Measurements from ENCODE around the gene DRC7. TPM values are rescaled to one million over a fixed set of nuclear protein-coding genes. Genes with fewer than 3 reads are reported as not detected.

DRC7 gene
- polyA plus RNA-seq, 4 donors = 0.37 TPM; not detected in 3

DNA sequence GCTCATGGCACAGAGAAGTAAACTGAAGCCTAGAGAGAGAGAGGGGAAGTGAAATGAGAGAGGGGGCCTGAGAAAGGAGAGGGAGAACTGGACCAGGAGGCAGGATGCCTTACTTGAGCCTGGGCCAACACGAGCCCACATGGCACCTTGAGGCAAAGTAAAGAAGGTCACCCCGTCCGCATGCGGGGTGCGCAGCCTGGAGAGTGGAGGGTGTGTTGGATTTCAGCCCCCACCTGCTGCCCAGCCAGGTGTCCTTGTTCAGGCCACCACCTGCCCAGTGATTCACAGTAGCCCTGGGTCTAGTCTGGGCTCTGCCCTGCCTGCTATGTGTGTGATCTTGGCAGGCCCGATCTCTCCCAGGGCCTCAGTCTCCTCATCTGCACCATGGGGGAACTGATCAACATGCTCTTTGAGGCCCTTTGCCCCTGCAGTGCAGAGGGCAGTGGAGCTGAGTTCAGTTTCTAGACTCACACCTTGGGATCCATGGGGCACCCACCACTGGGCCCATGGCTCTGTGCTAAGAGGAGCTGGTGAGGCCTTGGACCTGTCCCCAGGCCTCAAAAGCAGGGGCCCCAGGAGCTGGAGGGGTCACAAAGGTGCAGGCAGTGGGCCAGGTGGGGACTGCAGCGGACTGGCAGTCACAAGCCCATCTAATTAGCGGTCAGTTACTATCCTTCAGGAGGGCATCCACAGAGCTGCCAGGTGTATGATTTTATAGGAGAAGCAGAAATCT, 9.8 kb upstream of the DRC7 start:
- Histone ChIP-seq H3K36me3 (ENCODE audit: control insufficient read depth in 3 of 3, insufficient read depth in 2 of 3, low read depth in 1 of 3, low read length in 3 of 3) (no peaks in the 10 kb centered on the region), H3K27me3 (ENCODE audit: control insufficient read depth in 3 of 3, insufficient read depth in 3 of 3, low read length in 3 of 3) (no peaks in the 10 kb centered on the region), H3K4me3 (ENCODE audit: low read depth in 1 of 3, low read length in 3 of 3) (no peak overlapping the region), H3K9me3 (ENCODE audit: control insufficient read depth in 2 of 2, insufficient read depth in 1 of 2, low read depth in 1 of 2, low read length in 1 of 2) (no peaks in the 10 kb centered on the region), H3K4me1 (ENCODE audit: control insufficient read depth in 3 of 3, insufficient read depth in 2 of 3, low read depth in 1 of 3, low read length in 2 of 3) (peaks cover 0 to 4% (median 0%) of the 10 kb centered on the region in 3 donors), H3K27ac (ENCODE audit: low read depth in 1 of 3, low read length in 2 of 3) (no peak overlapping the region)
- no peak for DNase-seq
- 94 to 97% (median 95%) methylated on average over 8 of the region's 8 CpGs for WGBS, 3 donors
- no peak for FAIRE-seq

DNA sequence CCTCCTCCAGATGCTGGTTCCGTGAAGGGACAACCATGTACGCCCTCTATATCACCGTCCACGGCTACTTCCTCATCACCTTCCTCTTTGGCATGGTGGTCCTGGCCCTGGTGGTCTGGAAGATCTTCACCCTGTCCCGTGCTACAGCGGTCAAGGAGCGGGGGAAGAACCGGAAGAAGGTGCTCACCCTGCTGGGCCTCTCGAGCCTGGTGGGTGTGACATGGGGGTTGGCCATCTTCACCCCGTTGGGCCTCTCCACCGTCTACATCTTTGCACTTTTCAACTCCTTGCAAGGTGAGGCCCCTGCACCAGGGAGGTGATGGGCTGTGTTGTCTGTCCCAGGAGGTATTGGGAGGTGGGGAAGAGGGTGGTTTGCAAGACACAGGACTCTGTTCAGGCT, 9.0 kb upstream of the DRC7 start:
- FAIRE-seq (no peak), DNase-seq (no peak)
- H3K27ac ChIP-seq (ENCODE audit: low read depth in 1 of 3, low read length in 2 of 3) = no peak overlapping the region
- WGBS, 3 donors = 80 to 87% (median 83%) methylated on average over 11 of the region's 11 CpGs
- H3K27me3 ChIP-seq (ENCODE audit: control insufficient read depth in 3 of 3, insufficient read depth in 3 of 3, low read length in 3 of 3) = no peaks in the 10 kb centered on the region
- no peaks in the 10 kb centered on the region for H3K9me3 ChIP-seq (ENCODE audit: control insufficient read depth in 2 of 2, insufficient read depth in 1 of 2, low read depth in 1 of 2, low read length in 1 of 2)
- H3K4me1 ChIP-seq (ENCODE audit: control insufficient read depth in 3 of 3, insufficient read depth in 2 of 3, low read depth in 1 of 3, low read length in 2 of 3) = peaks cover 0 to 7% (median 0%) of the 10 kb centered on the region in 3 donors
- H3K4me3 ChIP-seq (ENCODE audit: low read depth in 1 of 3, low read length in 3 of 3) = no peak overlapping the region
- no peaks in the 10 kb centered on the region for H3K36me3 ChIP-seq (ENCODE audit: control insufficient read depth in 3 of 3, insufficient read depth in 2 of 3, low read depth in 1 of 3, low read length in 3 of 3)

DNA sequence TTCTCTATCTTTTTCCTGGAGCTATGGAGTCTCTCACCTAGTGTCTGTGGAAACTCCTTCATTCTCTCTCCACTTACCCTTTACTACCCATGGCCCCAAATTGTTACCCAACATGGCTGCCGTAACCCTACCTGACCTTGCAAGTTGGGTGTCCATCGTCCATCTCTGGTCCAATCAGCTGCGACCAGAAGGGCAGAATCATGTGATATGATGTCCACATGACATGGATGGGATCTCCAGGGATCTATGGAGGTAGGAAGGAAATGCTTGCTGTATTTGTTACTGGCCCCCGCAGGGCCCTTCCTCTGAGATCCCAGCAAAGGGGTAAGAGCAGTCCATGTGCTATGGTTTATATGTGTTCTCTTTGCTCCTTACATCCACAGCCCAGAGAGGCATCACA, 8.0 kb upstream of the DRC7 start:
- H3K27me3 ChIP-seq (ENCODE audit: control insufficient read depth in 3 of 3, insufficient read depth in 3 of 3, low read length in 3 of 3) = no peaks in the 10 kb centered on the region
- no peak for FAIRE-seq
- H3K27ac ChIP-seq (ENCODE audit: low read depth in 1 of 3, low read length in 2 of 3) = no peak overlapping the region
- no peak overlapping the region for H3K4me3 ChIP-seq (ENCODE audit: low read depth in 1 of 3, low read length in 3 of 3)
- H3K4me1 ChIP-seq (ENCODE audit: control insufficient read depth in 3 of 3, insufficient read depth in 2 of 3, low read depth in 1 of 3, low read length in 2 of 3) = peaks cover 0 to 7% (median 0%) of the 10 kb centered on the region in 3 donors
- 76 to 89% (median 82%) methylated on average over 4 of the region's 4 CpGs for WGBS, 3 donors
- H3K9me3 ChIP-seq (ENCODE audit: control insufficient read depth in 2 of 2, insufficient read depth in 1 of 2, low read depth in 1 of 2, low read length in 1 of 2) = no peaks in the 10 kb centered on the region
- no peaks in the 10 kb centered on the region for H3K36me3 ChIP-seq (ENCODE audit: control insufficient read depth in 3 of 3, insufficient read depth in 2 of 3, low read depth in 1 of 3, low read length in 3 of 3)
- DNase-seq = no peak

DNA sequence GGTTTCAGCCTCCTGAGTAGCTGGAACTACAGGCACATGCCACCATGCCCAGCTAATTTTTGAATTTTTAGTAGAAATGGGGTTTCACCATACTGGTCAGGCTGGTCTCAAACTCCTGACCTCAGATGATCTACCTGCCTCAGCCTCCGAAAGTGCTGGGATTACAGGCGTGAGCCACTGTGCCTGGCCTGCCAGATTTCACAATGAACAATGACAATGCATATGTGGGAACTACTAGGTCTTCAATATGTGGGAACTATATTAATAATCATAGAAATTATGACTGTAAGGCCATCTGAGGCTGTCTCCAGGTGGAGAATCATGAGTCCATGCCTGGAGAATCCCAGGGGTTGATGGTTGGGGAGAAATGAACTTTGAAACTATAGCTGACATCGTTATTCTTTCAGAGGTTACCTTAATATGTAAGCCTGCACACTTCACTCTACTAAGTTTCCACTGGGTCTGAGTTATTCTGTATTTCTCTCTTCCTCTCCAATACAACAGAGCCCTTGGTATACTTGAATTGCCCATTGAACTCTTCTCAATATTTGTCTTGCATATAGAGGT, 7.2 kb upstream of the DRC7 start:
- peak in 1 of 2 donors; percentile 48 for DNase-seq
- H3K36me3 ChIP-seq (ENCODE audit: control insufficient read depth in 3 of 3, insufficient read depth in 2 of 3, low read depth in 1 of 3, low read length in 3 of 3) = no peaks in the 10 kb centered on the region
- no peak for FAIRE-seq
- peaks cover 0 to 7% (median 0%) of the 10 kb centered on the region in 3 donors for H3K4me1 ChIP-seq (ENCODE audit: control insufficient read depth in 3 of 3, insufficient read depth in 2 of 3, low read depth in 1 of 3, low read length in 2 of 3)
- no peak overlapping the region for H3K4me3 ChIP-seq (ENCODE audit: low read depth in 1 of 3, low read length in 3 of 3)
- H3K27me3 ChIP-seq (ENCODE audit: control insufficient read depth in 3 of 3, insufficient read depth in 3 of 3, low read length in 3 of 3) = no peaks in the 10 kb centered on the region
- H3K9me3 ChIP-seq (ENCODE audit: control insufficient read depth in 2 of 2, insufficient read depth in 1 of 2, low read depth in 1 of 2, low read length in 1 of 2) = no peaks in the 10 kb centered on the region
- H3K27ac ChIP-seq (ENCODE audit: low read depth in 1 of 3, low read length in 2 of 3) = no peak overlapping the region
- WGBS, 3 donors = 66 to 81% (median 71%) methylated on average over 3 of the region's 3 CpGs

DNA sequence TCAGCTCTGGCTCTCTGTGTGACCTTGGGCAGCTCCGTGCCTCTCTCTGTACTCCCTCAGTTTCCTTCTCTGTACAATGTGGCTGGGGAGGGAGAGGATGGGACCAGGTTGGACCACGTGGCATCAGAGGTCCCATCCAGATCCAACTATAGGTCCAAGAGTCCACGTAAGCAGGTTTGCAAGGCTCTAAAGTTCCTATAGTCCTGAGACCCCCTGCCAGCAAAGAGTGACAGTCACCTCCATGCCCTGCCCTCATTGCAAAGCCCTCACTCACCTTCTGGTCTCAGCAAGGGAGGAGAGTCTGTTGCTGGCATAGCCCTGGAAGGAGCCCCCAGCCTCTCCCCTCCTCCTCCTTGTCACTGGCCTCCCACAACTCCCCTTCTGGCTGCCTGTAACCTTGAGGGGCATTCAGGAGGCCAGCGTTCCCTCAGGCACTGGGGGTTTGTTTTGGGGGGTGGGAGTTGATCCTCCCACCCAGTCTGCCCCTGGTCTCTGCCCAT, 6.1 kb upstream of the DRC7 start:
- Histone ChIP-seq H3K4me3 (ENCODE audit: low read depth in 1 of 3, low read length in 3 of 3) (no peak overlapping the region), H3K36me3 (ENCODE audit: control insufficient read depth in 3 of 3, insufficient read depth in 2 of 3, low read depth in 1 of 3, low read length in 3 of 3) (no peaks in the 10 kb centered on the region), H3K9me3 (ENCODE audit: control insufficient read depth in 2 of 2, insufficient read depth in 1 of 2, low read depth in 1 of 2, low read length in 1 of 2) (no peaks in the 10 kb centered on the region), H3K27me3 (ENCODE audit: control insufficient read depth in 3 of 3, insufficient read depth in 3 of 3, low read length in 3 of 3) (no peaks in the 10 kb centered on the region), H3K27ac (ENCODE audit: low read depth in 1 of 3, low read length in 2 of 3) (no peak overlapping the region), H3K4me1 (ENCODE audit: control insufficient read depth in 3 of 3, insufficient read depth in 2 of 3, low read depth in 1 of 3, low read length in 2 of 3) (peaks cover 0 to 7% (median 0%) of the 10 kb centered on the region in 3 donors)
- FAIRE-seq = no peak
- DNase-seq = no peak
- 70 to 81% (median 76%) methylated on average over 4 of the region's 4 CpGs for WGBS, 3 donors

DNA sequence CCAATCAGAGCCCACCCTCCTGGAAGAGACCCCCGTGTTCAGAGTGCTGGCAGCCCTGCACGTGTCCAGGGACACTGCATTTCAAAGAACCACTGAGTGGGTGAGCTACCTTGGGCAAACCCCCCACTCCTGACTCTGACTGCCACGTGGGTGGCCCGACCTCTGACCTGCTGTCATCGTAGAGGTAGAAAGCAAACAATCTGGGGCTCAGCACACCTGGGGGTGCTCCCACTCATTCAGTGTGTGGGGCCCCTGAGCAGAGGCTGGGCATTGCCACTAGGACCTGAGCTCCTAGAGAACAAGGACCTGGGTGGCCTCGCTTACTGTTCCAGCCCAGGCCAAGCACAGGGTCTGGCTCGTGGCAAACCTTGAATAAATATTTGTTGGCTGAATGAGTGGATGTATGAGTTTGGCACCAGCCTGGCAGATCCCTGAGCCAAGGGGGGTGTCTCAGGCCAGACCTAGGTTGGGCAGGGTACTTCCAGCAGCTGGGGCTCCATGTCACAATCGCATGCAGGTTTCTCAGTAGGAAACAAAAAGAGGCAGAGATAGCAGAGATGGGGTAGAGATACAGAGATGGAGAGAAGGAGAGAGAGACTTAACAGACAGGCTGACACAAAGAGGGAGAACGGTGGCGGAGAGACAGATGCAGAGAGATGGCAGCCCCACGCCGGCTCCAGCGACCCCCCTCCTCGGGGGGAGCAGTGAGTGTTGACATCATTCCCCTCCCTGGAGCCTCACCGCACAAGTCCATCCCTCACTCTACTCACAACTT, 5.4 kb upstream of the DRC7 start:
- no peaks in the 10 kb centered on the region for H3K9me3 ChIP-seq (ENCODE audit: control insufficient read depth in 2 of 2, insufficient read depth in 1 of 2, low read depth in 1 of 2, low read length in 1 of 2)
- H3K27me3 ChIP-seq (ENCODE audit: control insufficient read depth in 3 of 3, insufficient read depth in 3 of 3, low read length in 3 of 3) = no peaks in the 10 kb centered on the region
- 42 to 58% (median 57%) methylated on average over 15 of the region's 15 CpGs for WGBS, 3 donors
- FAIRE-seq = no peak
- DNase-seq = no peak
- H3K36me3 ChIP-seq (ENCODE audit: control insufficient read depth in 3 of 3, insufficient read depth in 2 of 3, low read depth in 1 of 3, low read length in 3 of 3) = no peaks in the 10 kb centered on the region
- H3K4me3 ChIP-seq (ENCODE audit: low read depth in 1 of 3, low read length in 3 of 3) = no peak overlapping the region
- H3K27ac ChIP-seq (ENCODE audit: low read depth in 1 of 3, low read length in 2 of 3) = no peak overlapping the region
- peaks cover 0 to 10% (median 0%) of the 10 kb centered on the region in 3 donors for H3K4me1 ChIP-seq (ENCODE audit: control insufficient read depth in 3 of 3, insufficient read depth in 2 of 3, low read depth in 1 of 3, low read length in 2 of 3)

DNA sequence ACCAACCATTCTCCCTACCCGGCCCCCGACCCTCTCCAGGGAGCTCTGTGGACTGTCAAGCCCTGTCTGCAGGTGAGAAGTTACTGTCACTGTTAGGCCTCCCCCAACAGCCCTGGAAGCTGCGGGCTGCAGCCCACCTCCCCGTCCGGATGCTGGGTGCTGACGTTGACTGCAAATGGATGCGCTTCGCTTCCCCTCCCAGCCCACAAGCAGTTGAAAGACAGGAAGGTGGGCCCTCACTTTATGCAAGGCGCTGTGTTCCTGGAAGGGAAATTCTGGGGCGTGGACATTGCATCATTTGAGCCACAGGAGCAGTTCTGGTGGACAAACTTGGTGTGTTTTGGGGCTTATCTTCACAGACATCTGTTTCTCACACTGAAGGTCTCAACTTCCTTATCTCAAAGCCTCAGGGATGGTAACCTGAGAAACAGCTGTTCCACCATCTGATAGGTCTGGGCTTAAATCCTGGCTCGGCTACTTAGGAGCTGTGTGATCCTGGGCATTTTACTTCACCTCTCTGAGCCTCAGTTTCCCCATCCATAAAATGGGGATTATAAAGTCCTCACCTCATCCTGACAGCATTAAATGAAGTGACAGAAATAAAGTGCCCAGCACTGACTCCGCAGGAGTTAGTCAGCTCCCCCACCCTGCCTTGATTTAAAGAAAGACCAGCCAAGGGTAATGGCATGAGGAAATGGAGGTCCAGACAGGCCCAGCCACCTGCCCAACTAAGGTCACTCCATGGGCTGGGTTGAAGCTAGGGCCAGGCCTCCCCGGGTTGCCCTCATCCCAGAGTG, 4.6 kb upstream of the DRC7 start:
- no peak for FAIRE-seq
- Histone ChIP-seq H3K27ac (ENCODE audit: low read depth in 1 of 3, low read length in 2 of 3) (no peak overlapping the region), H3K9me3 (ENCODE audit: control insufficient read depth in 2 of 2, insufficient read depth in 1 of 2, low read depth in 1 of 2, low read length in 1 of 2) (no peaks in the 10 kb centered on the region), H3K4me3 (ENCODE audit: low read depth in 1 of 3, low read length in 3 of 3) (no peak overlapping the region), H3K4me1 (ENCODE audit: control insufficient read depth in 3 of 3, insufficient read depth in 2 of 3, low read depth in 1 of 3, low read length in 2 of 3) (peaks cover 0 to 13% (median 0%) of the 10 kb centered on the region in 3 donors), H3K36me3 (ENCODE audit: control insufficient read depth in 3 of 3, insufficient read depth in 2 of 3, low read depth in 1 of 3, low read length in 3 of 3) (no peaks in the 10 kb centered on the region), H3K27me3 (ENCODE audit: control insufficient read depth in 3 of 3, insufficient read depth in 3 of 3, low read length in 3 of 3) (no peaks in the 10 kb centered on the region)
- 45 to 82% (median 67%) methylated on average over 13 of the region's 13 CpGs for WGBS, 3 donors
- peak in 1 of 2 donors; percentile 21 for DNase-seq

Data from small intestine (tissue), 7 donors.